Hepatocyte (in vitro differentiated cells): ENCODE results near the gene AQR. TPM values are rescaled to one million over a fixed set of nuclear protein-coding genes. Genes with fewer than 3 reads are reported as not detected.
A peak's percentile ranks its signal among the peaks of the same experiment; 100 is the strongest.

Experiments used
- DNase-seq: peaks from one replicate; pipeline ENCODE4 v3.0.0-alpha.2; 2016; ENCODE audit warnings: low spot score
- H2AFZ ChIP-seq: fragments of 200-600 bp; sonication (generic); 2 replicates; pipeline ENCODE4 v1.6.0; 2016; ENCODE audit warnings: antibody characterized with exemption, mild to moderate bottlenecking
- H3K27ac ChIP-seq: fragments of 200-600 bp; sonication (generic); 2 replicates; pipeline ENCODE4 v1.5.1; 2016; ENCODE audit warnings: mild to moderate bottlenecking
- H3K27me3 ChIP-seq: fragments of 200-600 bp; sonication (generic); 2 replicates; pipeline ENCODE4 v1.6.1; 2016
- H3K36me3 ChIP-seq: fragments of 200-600 bp; sonication (generic); replicated peaks from 2 replicates; pipeline ENCODE4 v1.5.1; 2016; ENCODE audit warnings: low read depth; ENCODE audit not compliant: insufficient read depth
- H3K4me1 ChIP-seq: fragments of 200-600 bp; sonication (generic); 2 replicates; pipeline ENCODE4 v1.5.1; 2016; ENCODE audit warnings: mild to moderate bottlenecking, moderate library complexity; ENCODE audit not compliant: insufficient read depth
- H3K4me2 ChIP-seq: fragments of 200-600 bp; sonication (generic); 2 replicates; pipeline ENCODE4 v1.6.0; 2016
- H3K4me3 ChIP-seq: fragments of 200-600 bp; sonication (generic); 2 replicates; pipeline ENCODE4 v1.5.1; 2016; ENCODE audit warnings: mild to moderate bottlenecking
- H3K79me2 ChIP-seq: fragments of 200-600 bp; sonication (generic); 2 replicates; pipeline ENCODE4 v1.6.0; 2017; ENCODE audit warnings: mild to moderate bottlenecking
- H3K9me2 ChIP-seq: fragments of 200-600 bp; sonication (generic); replicated peaks from 2 replicates; pipeline ENCODE4 v1.6.0; 2017; ENCODE audit warnings: mild to moderate bottlenecking; ENCODE audit not compliant: insufficient read depth
- H3K9me3 ChIP-seq: fragments of 200-600 bp; sonication (generic); 2 replicates; pipeline ENCODE4 v1.5.1; 2016; ENCODE audit warnings: low read depth, mild to moderate bottlenecking
- H4K20me1 ChIP-seq: fragments of 200-600 bp; sonication (generic); 2 replicates; pipeline ENCODE4 v1.6.0; 2016; ENCODE audit warnings: mild to moderate bottlenecking; ENCODE audit not compliant: insufficient read depth, poor library complexity, severe bottlenecking
- CTCF ChIP-seq: fragments of 200-600 bp; sonication (generic); IDR thresholded peaks from 2 replicates; pipeline ENCODE4 v1.5.1; 2016; ENCODE audit warnings: antibody characterized with exemption, mild to moderate bottlenecking; ENCODE audit not compliant: poor library complexity
- EZH2 ChIP-seq: fragments of 200-600 bp; sonication (generic); IDR thresholded peaks from 2 replicates; pipeline ENCODE4 v1.6.1; 2016; ENCODE audit warnings: antibody characterized with exemption, mild to moderate bottlenecking, borderline replicate concordance
- EZH2phosphoT487 ChIP-seq: fragments of 200-600 bp; sonication (generic); IDR thresholded peaks from one replicate; pipeline ENCODE4 v1.6.1; 2018; ENCODE audit warnings: antibody characterized with exemption, mild to moderate bottlenecking, low read depth, moderate library complexity; ENCODE audit not compliant: unreplicated experiment, severe bottlenecking
- WGBS: methylation state at CpG from one replicate; pipeline ENCODE4 v1.1.6; 2016; ENCODE audit warnings: low lambda C conversion rate; ENCODE audit errors: missing lambda C conversion rate; 5-methylcytosine and 5-hydroxymethylcytosine counted together
- polyA plus RNA-seq: library from polyadenylated mRNA; unstranded; fragments of >200 nt; fragmentation: Nextera tagmentation; extraction: Ambion mirVana; gene quantifications from 2 replicates; pipeline ENCODE4 v1.2.1, GENCODE V29; 2016
- total RNA-seq: library from RNA; depleted of rRNA; stranded (reverse); fragments of >200 nt; gene quantifications from 2 replicates; pipeline ENCODE4 v1.2.3, GENCODE V29; 2014

The AQR gene
- total RNA-seq = 31.0 and 39.8 TPM in 2 replicates
- polyA plus RNA-seq = 11.5 and 15.3 TPM in 2 replicates

- Histone ChIP-seq H3K9me2 (no peaks in the 10 kb centered on the region), H3K27ac (peak within 1 kb of the TSS; percentile 85), H3K27me3 (no peaks in the 10 kb centered on the region), H3K9me3 (no peaks in the 10 kb centered on the region), H4K20me1 (no peaks in the 10 kb centered on the region), H3K4me1 (peaks cover 6% of the 10 kb centered on the region), H2AFZ (peak within 1 kb of the TSS; percentile 99), H3K4me2 (peak within 1 kb of the TSS; percentile 97), H3K36me3 (no peaks in the 10 kb centered on the region), H3K4me3 (peak within 1 kb of the TSS; percentile 91), H3K79me2 (peaks cover 48% of the 10 kb centered on the region)
- TF ChIP-seq EZH2 (no peak), CTCF (peak; percentile 64), EZH2phosphoT487 (no peak)
- peak; percentile 98 for DNase-seq
- under 1% methylated on average over 44 of the region's 44 CpGs for WGBS
These were observed at the start of gene AQR for GRCh38 chr15:34969340-34970097. AQR (minus strand) TSS chr15:34969742; CDS start chr15:34969613, 129 bp downstream.

- Histone ChIP-seq H2AFZ (no peak overlapping the region), H3K9me3 (no peaks in the 10 kb centered on the region), H3K4me2 (no peak overlapping the region), H3K27me3 (no peaks in the 10 kb centered on the region), H3K36me3 (no peaks in the 10 kb centered on the region), H3K4me3 (no peak overlapping the region), H3K9me2 (no peaks in the 10 kb centered on the region), H3K4me1 (no peaks in the 10 kb centered on the region), H4K20me1 (no peaks in the 10 kb centered on the region), H3K27ac (no peak overlapping the region), H3K79me2 (no peaks in the 10 kb centered on the region)
- DNase-seq = no peak
- no peak for TF ChIP-seq EZH2phosphoT487
- no peak for TF ChIP-seq EZH2
- TF ChIP-seq CTCF = no peak
These were observed 44.7 kb upstream of the AQR start for GRCh38 chr15:35014241-35014640.

- 57% methylated on average over 4 of the region's 4 CpGs for WGBS
- Histone ChIP-seq H3K27ac (no peak overlapping the region), H2AFZ (no peak overlapping the region), H3K9me3 (no peaks in the 10 kb centered on the region), H3K79me2 (no peaks in the 10 kb centered on the region), H3K4me2 (no peak overlapping the region), H3K9me2 (no peaks in the 10 kb centered on the region), H3K36me3 (no peaks in the 10 kb centered on the region), H3K4me3 (no peak overlapping the region), H3K4me1 (no peaks in the 10 kb centered on the region), H4K20me1 (no peaks in the 10 kb centered on the region), H3K27me3 (no peaks in the 10 kb centered on the region)
- TF ChIP-seq EZH2 = no peak
- TF ChIP-seq CTCF = no peak
- TF ChIP-seq EZH2phosphoT487 = no peak
- no peak for DNase-seq
These were observed 43.8 kb upstream of the AQR start for GRCh38 chr15:35013370-35013769.
